ENCODE data around the gene ASB7.

ASB7 gene

DNA sequence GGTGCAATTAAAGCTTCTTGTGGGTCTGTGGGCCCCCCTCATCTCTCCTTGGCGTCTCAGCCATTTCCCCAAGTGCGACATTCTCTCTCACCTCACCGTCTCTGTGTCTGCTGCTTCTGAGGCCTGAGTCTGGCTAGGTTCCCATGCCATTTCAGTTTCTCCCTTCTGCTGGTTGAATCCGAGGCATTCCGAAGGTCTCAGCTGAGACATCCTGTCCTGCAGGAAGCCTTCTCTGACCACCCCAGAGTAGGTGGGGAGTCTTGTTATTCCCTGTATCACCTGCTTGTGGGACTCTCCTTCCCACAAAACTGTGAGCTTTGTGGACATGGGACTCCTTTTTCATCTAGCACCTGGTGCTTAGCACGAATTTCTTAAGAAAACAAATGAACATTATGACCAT lies 78.3 kb downstream of the ASB7 start:
- Histone ChIP-seq H3K36me3 (ENCODE audit: control insufficient read depth in 2 of 2, insufficient read depth in 1 of 2, low read length in 2 of 2) (no peaks in the 10 kb centered on the region), H3K9me3 (ENCODE audit: control insufficient read depth, insufficient read depth, low read depth, low read length) (no peaks in the 10 kb centered on the region; the same call in 1 of the 2 replicates), H3K4me3 (ENCODE audit: low read depth, low read length) (no peak overlapping the region), H3K4me1 (ENCODE audit: control insufficient read depth, insufficient read depth, low read length) (no peaks in the 10 kb centered on the region), H3K27ac (ENCODE audit: extremely low read depth, low read depth, low read length) (no peak overlapping the region)
- TF ChIP-seq, protein P1, sequence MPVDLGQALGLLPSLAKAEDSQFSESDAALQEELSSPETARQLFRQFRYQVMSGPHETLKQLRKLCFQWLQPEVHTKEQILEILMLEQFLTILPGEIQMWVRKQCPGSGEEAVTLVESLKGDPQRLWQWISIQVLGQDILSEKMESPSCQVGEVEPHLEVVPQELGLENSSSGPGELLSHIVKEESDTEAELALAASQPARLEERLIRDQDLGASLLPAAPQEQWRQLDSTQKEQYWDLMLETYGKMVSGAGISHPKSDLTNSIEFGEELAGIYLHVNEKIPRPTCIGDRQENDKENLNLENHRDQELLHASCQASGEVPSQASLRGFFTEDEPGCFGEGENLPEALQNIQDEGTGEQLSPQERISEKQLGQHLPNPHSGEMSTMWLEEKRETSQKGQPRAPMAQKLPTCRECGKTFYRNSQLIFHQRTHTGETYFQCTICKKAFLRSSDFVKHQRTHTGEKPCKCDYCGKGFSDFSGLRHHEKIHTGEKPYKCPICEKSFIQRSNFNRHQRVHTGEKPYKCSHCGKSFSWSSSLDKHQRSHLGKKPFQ (tag by site-specific recombination; IDR thresholded peaks at IDR 0.05), result no peak
- no peak for TF ChIP-seq ZNF843 (tag by site-specific recombination; IDR thresholded peaks at IDR 0.05)
- no peak for TF ChIP-seq ZNF140 (tag by site-specific recombination; IDR thresholded peaks at IDR 0.05)
- TF ChIP-seq, protein P2, sequence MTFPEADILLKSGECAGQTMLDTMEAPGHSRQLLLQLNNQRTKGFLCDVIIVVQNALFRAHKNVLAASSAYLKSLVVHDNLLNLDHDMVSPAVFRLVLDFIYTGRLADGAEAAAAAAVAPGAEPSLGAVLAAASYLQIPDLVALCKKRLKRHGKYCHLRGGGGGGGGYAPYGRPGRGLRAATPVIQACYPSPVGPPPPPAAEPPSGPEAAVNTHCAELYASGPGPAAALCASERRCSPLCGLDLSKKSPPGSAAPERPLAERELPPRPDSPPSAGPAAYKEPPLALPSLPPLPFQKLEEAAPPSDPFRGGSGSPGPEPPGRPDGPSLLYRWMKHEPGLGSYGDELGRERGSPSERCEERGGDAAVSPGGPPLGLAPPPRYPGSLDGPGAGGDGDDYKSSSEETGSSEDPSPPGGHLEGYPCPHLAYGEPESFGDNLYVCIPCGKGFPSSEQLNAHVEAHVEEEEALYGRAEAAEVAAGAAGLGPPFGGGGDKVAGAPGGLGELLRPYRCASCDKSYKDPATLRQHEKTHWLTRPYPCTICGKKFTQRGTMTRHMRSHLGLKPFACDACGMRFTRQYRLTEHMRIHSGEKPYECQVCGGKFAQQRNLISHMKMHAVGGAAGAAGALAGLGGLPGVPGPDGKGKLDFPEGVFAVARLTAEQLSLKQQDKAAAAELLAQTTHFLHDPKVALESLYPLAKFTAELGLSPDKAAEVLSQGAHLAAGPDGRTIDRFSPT (tag by site-specific recombination; IDR thresholded peaks at IDR 0.05), result no peak
- no peak for TF ChIP-seq IKZF3 (tag by site-specific recombination; IDR thresholded peaks at IDR 0.05)
- TF ChIP-seq ZNF311 (tag by site-specific recombination; IDR thresholded peaks at IDR 0.05; ENCODE audit: borderline replicate concordance), result no peak
- TF ChIP-seq GLI2 (tag by site-specific recombination; IDR thresholded peaks at IDR 0.05; ENCODE audit: borderline replicate concordance, low read depth), result no peak
- ChIA-PET POLR2A (no interaction called here), CTCF (no interaction called here)

DNA sequence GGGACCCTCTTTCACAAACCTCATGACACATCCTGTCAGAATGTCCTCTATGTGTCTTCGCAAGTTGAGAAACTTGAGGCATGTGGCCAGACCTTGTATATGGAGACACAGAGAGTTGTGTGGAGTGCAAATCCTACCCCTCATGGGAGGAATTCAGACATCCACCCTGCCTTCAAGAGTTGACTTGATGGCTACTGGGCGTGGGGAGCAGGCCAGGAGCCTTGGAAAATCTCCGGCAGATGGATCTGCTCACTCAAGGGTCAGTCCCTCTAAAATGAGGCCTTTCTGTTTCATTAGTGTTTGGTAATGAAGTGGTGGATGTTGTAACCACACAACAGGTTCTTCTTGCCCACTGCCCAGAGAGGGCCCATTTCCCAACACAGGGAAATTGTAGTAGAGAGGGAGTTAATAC lies 79.0 kb downstream of the ASB7 start:
- H3K36me3 ChIP-seq (ENCODE audit: control insufficient read depth in 2 of 2, insufficient read depth in 1 of 2, low read length in 2 of 2), result no peaks in the 10 kb centered on the region
- H3K27ac ChIP-seq (ENCODE audit: extremely low read depth, low read depth, low read length), result no peak overlapping the region
- no peak overlapping the region for H3K4me3 ChIP-seq (ENCODE audit: low read depth, low read length)
- CTCF ChIA-PET, result no interaction called here
- no peaks in the 10 kb centered on the region for H3K4me1 ChIP-seq (ENCODE audit: control insufficient read depth, insufficient read depth, low read length)
- no peaks in the 10 kb centered on the region; the same call in 1 of the 2 replicates for H3K9me3 ChIP-seq (ENCODE audit: control insufficient read depth, insufficient read depth, low read depth, low read length)
- POLR2A ChIA-PET, result no interaction called here
- no peak for TF ChIP-seq SETDB1 (IDR thresholded peaks at IDR 0.05; ENCODE audit: insufficient read length, low read length)
- no peak for TF ChIP-seq SCRT2 (tag by site-specific recombination; IDR thresholded peaks at IDR 0.05)
- TF ChIP-seq ZNF146 (tag by site-specific recombination; IDR thresholded peaks at IDR 0.05), result no peak
- TF ChIP-seq ZNF624 (tag by site-specific recombination; IDR thresholded peaks at IDR 0.05), result no peak
- no peak for TF ChIP-seq ZNF610 (tag by site-specific recombination; IDR thresholded peaks at IDR 0.05; ENCODE audit: borderline replicate concordance)
- TF ChIP-seq ZNF302 (tag by site-specific recombination; IDR thresholded peaks at IDR 0.05; ENCODE audit: low read depth), result no peak
- TF ChIP-seq ZNF791 (tag by site-specific recombination; IDR thresholded peaks at IDR 0.05), result no peak
- TF ChIP-seq MZF1 (tag by site-specific recombination; IDR thresholded peaks at IDR 0.05; ENCODE audit: borderline replicate concordance), result no peak
- TF ChIP-seq, protein P3, sequence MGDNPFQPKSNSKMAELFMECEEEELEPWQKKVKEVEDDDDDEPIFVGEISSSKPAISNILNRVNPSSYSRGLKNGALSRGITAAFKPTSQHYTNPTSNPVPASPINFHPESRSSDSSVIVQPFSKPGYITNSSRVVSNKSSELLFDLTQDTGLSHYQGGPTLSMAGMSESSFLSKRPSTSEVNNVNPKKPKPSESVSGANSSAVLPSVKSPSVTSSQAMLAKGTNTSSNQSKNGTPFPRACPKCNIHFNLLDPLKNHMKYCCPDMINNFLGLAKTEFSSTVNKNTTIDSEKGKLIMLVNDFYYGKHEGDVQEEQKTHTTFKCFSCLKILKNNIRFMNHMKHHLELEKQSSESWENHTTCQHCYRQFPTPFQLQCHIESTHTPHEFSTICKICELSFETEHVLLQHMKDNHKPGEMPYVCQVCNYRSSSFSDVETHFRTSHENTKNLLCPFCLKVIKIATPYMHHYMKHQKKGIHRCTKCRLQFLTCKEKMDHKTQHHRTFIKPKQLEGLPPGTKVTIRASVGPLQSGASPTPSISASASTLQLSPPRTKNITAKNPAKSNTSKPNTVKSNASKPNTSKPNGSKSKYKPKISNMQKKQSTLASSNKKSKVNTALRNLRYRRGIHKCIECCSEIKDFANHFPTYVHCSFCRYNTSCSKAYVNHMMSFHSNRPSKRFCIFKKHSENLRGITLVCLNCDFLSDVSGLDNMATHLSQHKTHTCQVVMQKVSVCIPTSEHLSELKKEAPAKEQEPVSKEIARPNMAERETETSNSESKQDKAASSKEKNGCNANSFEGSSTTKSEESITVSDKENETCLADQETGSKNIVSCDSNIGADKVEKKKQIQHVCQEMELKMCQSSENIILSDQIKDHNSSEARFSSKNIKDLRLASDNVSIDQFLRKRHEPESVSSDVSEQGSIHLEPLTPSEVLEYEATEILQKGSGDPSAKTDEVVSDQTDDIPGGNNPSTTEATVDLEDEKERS (tag by site-specific recombination; IDR thresholded peaks at IDR 0.05), result no peak
- TF ChIP-seq ZNF433 (tag by site-specific recombination; IDR thresholded peaks at IDR 0.05; ENCODE audit: low read depth), result no peak
- no peak for TF ChIP-seq GLIS2 (tag by site-specific recombination; IDR thresholded peaks at IDR 0.05)
- no peak for TF ChIP-seq PRDM2 (tag by site-specific recombination; IDR thresholded peaks at IDR 0.05; ENCODE audit: borderline replicate concordance)
- TF ChIP-seq ZNF548 (tag by site-specific recombination; IDR thresholded peaks at IDR 0.05), result no peak
- TF ChIP-seq, protein P4, sequence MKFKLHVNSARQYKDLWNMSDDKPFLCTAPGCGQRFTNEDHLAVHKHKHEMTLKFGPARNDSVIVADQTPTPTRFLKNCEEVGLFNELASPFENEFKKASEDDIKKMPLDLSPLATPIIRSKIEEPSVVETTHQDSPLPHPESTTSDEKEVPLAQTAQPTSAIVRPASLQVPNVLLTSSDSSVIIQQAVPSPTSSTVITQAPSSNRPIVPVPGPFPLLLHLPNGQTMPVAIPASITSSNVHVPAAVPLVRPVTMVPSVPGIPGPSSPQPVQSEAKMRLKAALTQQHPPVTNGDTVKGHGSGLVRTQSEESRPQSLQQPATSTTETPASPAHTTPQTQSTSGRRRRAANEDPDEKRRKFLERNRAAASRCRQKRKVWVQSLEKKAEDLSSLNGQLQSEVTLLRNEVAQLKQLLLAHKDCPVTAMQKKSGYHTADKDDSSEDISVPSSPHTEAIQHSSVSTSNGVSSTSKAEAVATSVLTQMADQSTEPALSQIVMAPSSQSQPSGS (tag by site-specific recombination; IDR thresholded peaks at IDR 0.05; ENCODE audit: low read depth), result no peak
- no peak for TF ChIP-seq ZNF792 (tag by site-specific recombination; IDR thresholded peaks at IDR 0.05)

Measured in HEK293 (cell line).